ENCODE data around the gene TRIM27.

GRCh38 chr6:28898710-28898965 lies 25.1 kb downstream of the TRIM27 start:
- no peak for TF ChIP-seq POLR2A (IDR thresholded peaks at IDR 0.05)
- TF ChIP-seq CTCF (IDR thresholded peaks at IDR 0.05), result no peak
